ENCODE data around the gene C11orf71.

Gene C11orf71

GRCh38 chr11:114353443-114353842 is 46.9 kb downstream of the C11orf71 start:
- DNase-seq: no peak

GRCh38 chr11:114350022-114350421 is 50.3 kb downstream of the C11orf71 start:
- no peak for DNase-seq

All from activated CD4-positive, alpha-beta T cell treated with anti-CD3 and anti-CD28 coated beads, Interleukin-2, amount 50 U/mL, for 4 hours (primary cell).